Natural killer cell (primary cell): ENCODE measurements around the gene RNU11. TPM values are rescaled to one million over a fixed set of nuclear protein-coding genes. Genes with fewer than 3 reads are reported as not detected.

Experiments
- ATAC-seq, 3 donors: fragments of 150-1000 bp in 2 of 3; fragments of 200-7000 bp in 1 of 3; cut with Tn5 transposase; 1 replicate in 1 of 3; 2 replicates in 2 of 3; pipeline ENCODE4 v1.10.0; 2021; ENCODE audit warnings: mild to moderate bottlenecking in 2 of 3, moderate library complexity in 2 of 3
- DNase-seq, 2 donors: peaks; one replicate each; pipeline versions ENCODE4 v3.0.0 to v3.0.0-alpha.2; 2013 to 2021; ENCODE audit warnings: mixed read lengths in 1 of 2
- H3K27ac ChIP-seq: one replicate; pipeline ENCODE4 v1.5.1; 2013; ENCODE audit warnings: mild to moderate bottlenecking, low read length
- H3K27me3 ChIP-seq: one replicate; pipeline ENCODE4 v1.6.1; 2013; ENCODE audit warnings: low read length; ENCODE audit not compliant: control insufficient read depth, insufficient read depth
- H3K36me3 ChIP-seq: one replicate; pipeline ENCODE4 v1.6.1; 2013; ENCODE audit warnings: low read length; ENCODE audit not compliant: control insufficient read depth, insufficient read depth
- H3K4me1 ChIP-seq: one replicate; pipeline ENCODE4 v1.6.1; 2013; ENCODE audit warnings: low read length; ENCODE audit not compliant: control insufficient read depth, insufficient read depth
- H3K4me3 ChIP-seq: one replicate; pipeline ENCODE4 v1.5.1; 2013; ENCODE audit warnings: low read length
- H3K9me3 ChIP-seq: one replicate; pipeline ENCODE4 v1.6.1; 2013; ENCODE audit warnings: low read length; ENCODE audit not compliant: control insufficient read depth, insufficient read depth
- H3K27ac Mint-ChIP-seq, 2 donors: one replicate each; pipeline ENCODE4 v1.8.0; 2022; ENCODE audit warnings: mild to moderate bottlenecking in 2 of 2, mixed read lengths in 2 of 2, moderate library complexity in 1 of 2
- H3K27me3 Mint-ChIP-seq, 2 donors: one replicate each; pipeline ENCODE4 v1.8.0; 2022; ENCODE audit warnings: low read depth in 2 of 2, mixed read lengths in 2 of 2
- H3K36me3 Mint-ChIP-seq: one replicate; pipeline ENCODE4 v1.8.0; 2022; ENCODE audit warnings: mixed read lengths
- H3K4me1 Mint-ChIP-seq, 2 donors: one replicate each; pipeline ENCODE4 v1.8.0; 2022; ENCODE audit warnings: mixed read lengths in 2 of 2
- H3K4me3 Mint-ChIP-seq: one replicate; pipeline ENCODE4 v1.8.0; 2022; ENCODE audit warnings: mild to moderate bottlenecking, moderate library complexity, mixed read lengths
- H3K9me3 Mint-ChIP-seq, 2 donors: one replicate each; pipeline ENCODE4 v1.8.0; 2022; ENCODE audit warnings: mixed read lengths in 2 of 2
- CTCF ChIP-seq: fragments of 200-600 bp; IDR thresholded peaks from one replicate; pipeline ENCODE4 v1.8.0; 2022; ENCODE audit warnings: antibody characterized with exemption
- WGBS: methylation state at CpG from one replicate; pipeline ENCODE4 v1.1.7; 2013; ENCODE audit warnings: missing lambda C conversion rate; ENCODE audit not compliant: insufficient coverage; 5-methylcytosine and 5-hydroxymethylcytosine counted together
- intact Hi-C: fragments of 100-400 bp; cut with micrococcal nuclease; formaldehyde crosslinking; loops from one replicate; pipeline ENCODE4 v1.14.2; 2022
- total RNA-seq, 4 donors: library from RNA; stranded (reverse); fragments of 120-200 nt in 1 of 4; gene quantifications; one replicate each; pipeline versions ENCODE4 v1.2.3 to v1.2.4, GENCODE V29; 2013 to 2022

Gene RNU11
- total RNA-seq: not detected
- total RNA-seq (2013): not detected

GRCh38 chr1:28648474-28649198, at the start of gene RNU11:
Gene RNU11 (plus strand): TSS chr1:28648600.
- ATAC-seq (peak; percentile 72 to 91 (median 77)), DNase-seq (peak; percentile 80 to 96)
- 3% methylated on average over 28 of the region's 28 CpGs for WGBS
- Mint-ChIP-seq H3K36me3 (no peaks in the 10 kb centered on the region), H3K4me3 (peak within 1 kb of the TSS; percentile 89), H3K9me3 (no peaks in the 10 kb centered on the region), H3K4me1 (peaks cover 25 to 27% of the 10 kb centered on the region in 2 donors), H3K27me3 (no peaks in the 10 kb centered on the region), H3K27ac (peak within 1 kb of the TSS; percentile 96 to 100)
- Histone ChIP-seq H3K27me3 (no peaks in the 10 kb centered on the region), H3K36me3 (no peaks in the 10 kb centered on the region), H3K27ac (peak within 1 kb of the TSS; percentile 95), H3K4me1 (peaks cover 34% of the 10 kb centered on the region), H3K9me3 (no peaks in the 10 kb centered on the region), H3K4me3 (peak within 1 kb of the TSS; percentile 38)
- intact Hi-C loops: loop anchor here (1.0 to 5.0 kb wide), 3 partner anchors 20 to 401 kb away; partner anchors contain the start of genes GMEB1 and YTHDF2
- TF ChIP-seq CTCF: no peak

- H3K27ac Mint-ChIP-seq: no peak overlapping the region
- no peak overlapping the region for H3K4me3 ChIP-seq
- H3K36me3 Mint-ChIP-seq: no peaks in the 10 kb centered on the region
- DNase-seq (no peak), ATAC-seq (no peak)
- no peak for TF ChIP-seq CTCF
- WGBS: 77% methylated on average over 3 of the region's 3 CpGs
- no peaks in the 10 kb centered on the region for H3K4me1 ChIP-seq
- intact Hi-C loops: no loop called here
- no peaks in the 10 kb centered on the region for H3K27me3 ChIP-seq
- H3K4me3 Mint-ChIP-seq: no peak overlapping the region
- no peaks in the 10 kb centered on the region for H3K27me3 Mint-ChIP-seq
- H3K9me3 Mint-ChIP-seq: no peaks in the 10 kb centered on the region
- H3K4me1 Mint-ChIP-seq: no peaks in the 10 kb centered on the region
- H3K9me3 ChIP-seq: no peaks in the 10 kb centered on the region
- no peak overlapping the region for H3K27ac ChIP-seq
- H3K36me3 ChIP-seq: peaks cover 32% of the 10 kb centered on the region
Observed at GRCh38 chr1:28601696-28602095, 46.7 kb upstream of the RNU11 start.

- Mint-ChIP-seq H3K4me3 (no peak overlapping the region), H3K4me1 (no peaks in the 10 kb centered on the region), H3K27ac (peak overlapping the region in 1 of 2 donors; percentile 33), H3K36me3 (no peaks in the 10 kb centered on the region), H3K9me3 (no peaks in the 10 kb centered on the region), H3K27me3 (no peaks in the 10 kb centered on the region)
- Histone ChIP-seq H3K27ac (no peak overlapping the region), H3K9me3 (no peaks in the 10 kb centered on the region), H3K27me3 (no peaks in the 10 kb centered on the region), H3K4me3 (no peak overlapping the region), H3K4me1 (no peaks in the 10 kb centered on the region), H3K36me3 (peaks cover 36% of the 10 kb centered on the region)
- ATAC-seq: no peak
- intact Hi-C loops: no loop called here
- DNase-seq: peak in 1 of 2 donors; percentile 63
- TF ChIP-seq CTCF: no peak
- 84% methylated on average over 13 of the region's 15 CpGs for WGBS
Observed at GRCh38 chr1:28602536-28603439, 45.6 kb upstream of the RNU11 start.
